OCI-LY7 (cell line): ENCODE measurements around the gene COL2A1. TPM values are rescaled to one million over a fixed set of nuclear protein-coding genes. Genes with fewer than 3 reads are reported as not detected.

Experiments used
- BruUV-seq: library from RNA; stranded (reverse); fragments of 400-500 nt; replicated peaks from 2 replicates; lab custom pipeline; 2021; lab: Mats Ljungman, UMichigan
- CTCF ChIA-PET: fragments of 300-600 bp; sonication (Branson Sonifier 250); formaldehyde crosslinking; loops from one replicate; lab custom pipeline; 2022; ENCODE audit warnings: antibody characterized with exemption; ENCODE audit not compliant: unreplicated experiment; lab: Charles Lee
- POLR2A ChIA-PET: fragments of 300-600 bp; sonication (Branson Sonifier 250); formaldehyde crosslinking; loops from one replicate; lab custom pipeline; 2022; ENCODE audit warnings: antibody characterized with exemption; lab: Charles Lee
- DNase-seq: peaks from one replicate; pipeline ENCODE4 v3.0.0-alpha.2; 2015; ENCODE audit warnings: low spot score
- H2AFZ ChIP-seq: fragments of 200-600 bp; sonication (generic), shearing (Covaris generic); 2 replicates; pipeline ENCODE4 v1.6.1; 2014; ENCODE audit warnings: mild to moderate bottlenecking, antibody characterized with exemption, low read length, moderate library complexity
- H3K27ac ChIP-seq: fragments of 200-600 bp; sonication (generic); 2 replicates; pipeline ENCODE4 v1.5.1; 2014; ENCODE audit warnings: mixed run types, low read depth, mild to moderate bottlenecking, moderate library complexity, low read length, inconsistent platforms; ENCODE audit not compliant: poor library complexity, severe bottlenecking
- H3K36me3 ChIP-seq: fragments of 200-600 bp; sonication (generic); 2 replicates; pipeline ENCODE4 v1.6.1; 2014; ENCODE audit warnings: mild to moderate bottlenecking, antibody characterized with exemption, low read length, moderate library complexity, mixed read lengths; ENCODE audit not compliant: insufficient read depth
- H3K4me1 ChIP-seq: fragments of 200-600 bp; sonication (generic); 2 replicates; pipeline ENCODE4 v1.5.1; 2014; ENCODE audit warnings: mild to moderate bottlenecking, low read length; ENCODE audit not compliant: insufficient read depth, poor library complexity, severe bottlenecking
- H3K4me2 ChIP-seq: fragments of 200-600 bp; sonication (generic); 2 replicates; pipeline ENCODE4 v1.6.1; 2014; ENCODE audit warnings: mild to moderate bottlenecking, low read length
- H3K4me3 ChIP-seq: fragments of 200-600 bp; sonication (generic); 2 replicates; pipeline ENCODE4 v1.5.1; 2014; ENCODE audit warnings: mild to moderate bottlenecking, low read depth, low read length; ENCODE audit not compliant: poor library complexity, severe bottlenecking
- H3K79me2 ChIP-seq: fragments of 200-600 bp; sonication (generic); 2 replicates; pipeline ENCODE4 v1.6.1; 2016; ENCODE audit warnings: low read depth, mild to moderate bottlenecking, low read length, moderate library complexity, mixed read lengths; ENCODE audit not compliant: insufficient read depth
- H3K9me2 ChIP-seq: fragments of 200-600 bp; sonication (generic); 2 replicates; pipeline ENCODE4 v1.6.1; 2016; ENCODE audit warnings: mild to moderate bottlenecking, low read length, mixed read lengths; ENCODE audit not compliant: insufficient read depth
- H3K9me3 ChIP-seq: fragments of 200-600 bp; sonication (generic); 2 replicates; pipeline ENCODE4 v1.6.1; 2014; ENCODE audit warnings: mild to moderate bottlenecking, mixed run types, low read length, mixed read lengths
- H4K20me1 ChIP-seq: fragments of 200-600 bp; sonication (generic); 2 replicates; pipeline ENCODE4 v1.6.1; 2014; ENCODE audit warnings: mild to moderate bottlenecking, antibody characterized with exemption, low read length, moderate library complexity, mixed read lengths; ENCODE audit not compliant: insufficient read depth
- CTCF ChIP-seq: fragments of 200-600 bp; sonication (generic); conservative IDR thresholded peaks from 2 replicates; pipeline ENCODE4 v1.5.1; 2014; ENCODE audit warnings: mild to moderate bottlenecking, antibody characterized with exemption, low read length, moderate library complexity, mixed read lengths
- EZH2phosphoT487 ChIP-seq: fragments of 200-600 bp; sonication (generic); IDR thresholded peaks from 2 replicates; pipeline ENCODE4 v1.6.1; 2018; ENCODE audit warnings: low read depth, borderline replicate concordance, mild to moderate bottlenecking, mixed run types, antibody characterized with exemption, low read length, moderate library complexity, mixed read lengths
- intact Hi-C: fragments of 100-400 bp; cut with micrococcal nuclease; formaldehyde crosslinking; loops from one replicate; pipeline ENCODE4 v1.10.0; 2022; ENCODE audit not compliant: unreplicated experiment
- total RNA-seq, 2 experiments: library from RNA; depleted of rRNA in 1 of 2; stranded (reverse); fragments of >200 nt in 1 of 2; shearing (Covaris generic) in 1 of 2; gene quantifications; 2 replicates each; pipeline ENCODE4 v1.2.3, GENCODE V29; 2014 to 2022

Gene COL2A1
- total RNA-seq, 2 experiments from 2014 or later, result 0.08 TPM; not detected in 1

- H3K36me3 ChIP-seq, result peaks cover 93% of the 10 kb centered on the region
- no peaks in the 10 kb centered on the region for H3K9me2 ChIP-seq
- DNase-seq, result no peak
- H3K27ac ChIP-seq, result no peak overlapping the region
- no peak overlapping the region for H3K4me3 ChIP-seq
- no peaks in the 10 kb centered on the region for H3K79me2 ChIP-seq
- H3K4me2 ChIP-seq, result no peak overlapping the region
- BruUV-seq, result no TSS peak
- POLR2A ChIA-PET, result interaction anchor here (0.9 to 1.0 kb wide), 2 partner anchors 23 to 82 kb away, joined by 3 read pairs; no protein-coding TSS in a partner anchor
- TF ChIP-seq CTCF, result no peak
- TF ChIP-seq EZH2phosphoT487, result no peak
- H4K20me1 ChIP-seq, result no peaks in the 10 kb centered on the region
- CTCF ChIA-PET, result no interaction called here
- no peaks in the 10 kb centered on the region for H3K4me1 ChIP-seq
- H2AFZ ChIP-seq, result no peak overlapping the region
- no peaks in the 10 kb centered on the region for H3K9me3 ChIP-seq
- intact Hi-C loops, result no loop called here
Observed at GRCh38 chr12:48045965-48046518, 41.8 kb upstream of the COL2A1 start.

- BruUV-seq, result no TSS peak
- H3K4me2 ChIP-seq, result no peak overlapping the region
- H3K4me1 ChIP-seq, result no peaks in the 10 kb centered on the region
- intact Hi-C loops, result no loop called here
- no peak overlapping the region for H2AFZ ChIP-seq
- no peak overlapping the region for H3K4me3 ChIP-seq
- CTCF ChIA-PET, result no interaction called here
- no peaks in the 10 kb centered on the region for H3K9me3 ChIP-seq
- no peak for DNase-seq
- H3K36me3 ChIP-seq, result peaks cover 86% of the 10 kb centered on the region
- TF ChIP-seq EZH2phosphoT487 (no peak), CTCF (no peak)
- H4K20me1 ChIP-seq, result no peaks in the 10 kb centered on the region
- H3K79me2 ChIP-seq, result no peaks in the 10 kb centered on the region
- no peak overlapping the region for H3K27ac ChIP-seq
- no peaks in the 10 kb centered on the region for H3K9me2 ChIP-seq
- POLR2A ChIA-PET, result interaction anchor here (1.0 to 1.6 kb wide), 2 partner anchors 8 to 81 kb away, joined by 3 read pairs; no protein-coding TSS in a partner anchor
Observed at GRCh38 chr12:48045061-48045846, 41.0 kb upstream of the COL2A1 start.

- peaks cover 77% of the 10 kb centered on the region for H3K36me3 ChIP-seq
- H3K4me2 ChIP-seq, result no peak overlapping the region
- ChIA-PET CTCF (no interaction called here), POLR2A (interaction anchor here (1.6 kb wide), 1 partner anchor 9 kb away, joined by 3 read pairs; no protein-coding TSS in a partner anchor)
- H3K27ac ChIP-seq, result no peak overlapping the region
- TF ChIP-seq EZH2phosphoT487 (no peak), CTCF (no peak)
- H3K4me1 ChIP-seq, result peaks cover 4% of the 10 kb centered on the region
- intact Hi-C loops, result no loop called here
- H3K9me3 ChIP-seq, result no peaks in the 10 kb centered on the region
- no peak for DNase-seq
- no peak overlapping the region for H2AFZ ChIP-seq
- no TSS peak for BruUV-seq
- H4K20me1 ChIP-seq, result no peaks in the 10 kb centered on the region
- no peaks in the 10 kb centered on the region for H3K79me2 ChIP-seq
- no peak overlapping the region for H3K4me3 ChIP-seq
- H3K9me2 ChIP-seq, result no peaks in the 10 kb centered on the region
Observed at GRCh38 chr12:48044396-48044795, 40.1 kb upstream of the COL2A1 start.
